ENCODE results near the gene ATP23. TPM values are rescaled to one million over a fixed set of nuclear protein-coding genes. Genes with fewer than 3 reads are reported as not detected.

ATP23 gene
- total RNA-seq, 1 donor from 2014 or later, result 6.2 TPM

- intact Hi-C loops (cut with DNase I), result no loop called here
- Histone ChIP-seq H3K27me3 (no peaks in the 10 kb centered on the region), H3K4me3 (no peak overlapping the region), H3K9me3 (no peaks in the 10 kb centered on the region), H3K36me3 (no peaks in the 10 kb centered on the region), H3K27ac (no peak overlapping the region), H3K4me1 (no peaks in the 10 kb centered on the region)
- ATAC-seq, result no peak
- DNase-seq, result no peak
- TF ChIP-seq, protein P1, sequence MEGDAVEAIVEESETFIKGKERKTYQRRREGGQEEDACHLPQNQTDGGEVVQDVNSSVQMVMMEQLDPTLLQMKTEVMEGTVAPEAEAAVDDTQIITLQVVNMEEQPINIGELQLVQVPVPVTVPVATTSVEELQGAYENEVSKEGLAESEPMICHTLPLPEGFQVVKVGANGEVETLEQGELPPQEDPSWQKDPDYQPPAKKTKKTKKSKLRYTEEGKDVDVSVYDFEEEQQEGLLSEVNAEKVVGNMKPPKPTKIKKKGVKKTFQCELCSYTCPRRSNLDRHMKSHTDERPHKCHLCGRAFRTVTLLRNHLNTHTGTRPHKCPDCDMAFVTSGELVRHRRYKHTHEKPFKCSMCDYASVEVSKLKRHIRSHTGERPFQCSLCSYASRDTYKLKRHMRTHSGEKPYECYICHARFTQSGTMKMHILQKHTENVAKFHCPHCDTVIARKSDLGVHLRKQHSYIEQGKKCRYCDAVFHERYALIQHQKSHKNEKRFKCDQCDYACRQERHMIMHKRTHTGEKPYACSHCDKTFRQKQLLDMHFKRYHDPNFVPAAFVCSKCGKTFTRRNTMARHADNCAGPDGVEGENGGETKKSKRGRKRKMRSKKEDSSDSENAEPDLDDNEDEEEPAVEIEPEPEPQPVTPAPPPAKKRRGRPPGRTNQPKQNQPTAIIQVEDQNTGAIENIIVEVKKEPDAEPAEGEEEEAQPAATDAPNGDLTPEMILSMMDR (IDR thresholded peaks at IDR 0.05), result no peak
Measured at GRCh38 chr12:57985685-57986084, 44.3 kb downstream of the ATP23 start.

DNA sequence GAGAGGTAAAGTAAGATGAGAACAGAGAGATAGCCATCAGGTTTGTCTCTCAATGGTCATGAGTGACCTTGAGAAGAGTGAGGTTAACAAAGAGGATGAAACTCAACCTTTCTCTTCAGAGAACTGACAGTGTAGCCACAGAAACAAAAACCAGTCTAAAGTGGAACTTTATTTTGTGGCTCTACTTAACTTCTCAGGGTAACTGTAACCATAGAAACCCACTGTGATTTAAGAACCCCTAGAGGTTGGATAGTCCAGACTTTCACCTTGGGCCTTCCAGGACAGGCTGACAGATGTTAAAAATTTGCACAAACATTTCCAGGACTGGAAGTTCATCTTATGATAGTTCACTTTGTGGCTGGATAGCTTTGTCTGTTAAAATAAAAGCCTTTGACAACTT, 48.5 kb downstream of the ATP23 start:
- ATAC-seq, result no peak

GRCh38 chr12:57990241-57990883, 49.0 kb downstream of the ATP23 start:
- no peaks in the 10 kb centered on the region for H3K27me3 ChIP-seq
- DNase-seq (no peak), ATAC-seq (no peak)
- no peak overlapping the region for H3K4me3 ChIP-seq
- H3K9me3 ChIP-seq, result no peaks in the 10 kb centered on the region
- TF ChIP-seq, protein P1 (IDR thresholded peaks at IDR 0.05), result no peak
- intact Hi-C loops (cut with DNase I), result no loop called here
- H3K36me3 ChIP-seq, result no peaks in the 10 kb centered on the region
- no peaks in the 10 kb centered on the region for H3K4me1 ChIP-seq
- H3K27ac ChIP-seq, result no peak overlapping the region

More for the DNA sequence above, 48.5 kb downstream of the ATP23 start:
- Histone ChIP-seq H3K36me3 (no peaks in the 10 kb centered on the region), H3K27me3 (no peaks in the 10 kb centered on the region), H3K9me3 (no peaks in the 10 kb centered on the region), H3K4me3 (no peak overlapping the region), H3K27ac (no peak overlapping the region), H3K4me1 (no peaks in the 10 kb centered on the region)
- intact Hi-C loops (cut with DNase I), result no loop called here
- DNase-seq, result no peak
- TF ChIP-seq, protein P1 (IDR thresholded peaks at IDR 0.05), result no peak

- TF ChIP-seq, protein P1 (IDR thresholded peaks at IDR 0.05), result no peak
- Histone ChIP-seq H3K4me1 (no peaks in the 10 kb centered on the region), H3K27me3 (no peaks in the 10 kb centered on the region), H3K9me3 (no peaks in the 10 kb centered on the region), H3K36me3 (no peaks in the 10 kb centered on the region), H3K4me3 (no peak overlapping the region), H3K27ac (no peak overlapping the region)
- DNase-seq (no peak), ATAC-seq (no peak)
- intact Hi-C loops (cut with DNase I), result no loop called here
Measured at GRCh38 chr12:57992001-57992400, 50.6 kb downstream of the ATP23 start.

DNA sequence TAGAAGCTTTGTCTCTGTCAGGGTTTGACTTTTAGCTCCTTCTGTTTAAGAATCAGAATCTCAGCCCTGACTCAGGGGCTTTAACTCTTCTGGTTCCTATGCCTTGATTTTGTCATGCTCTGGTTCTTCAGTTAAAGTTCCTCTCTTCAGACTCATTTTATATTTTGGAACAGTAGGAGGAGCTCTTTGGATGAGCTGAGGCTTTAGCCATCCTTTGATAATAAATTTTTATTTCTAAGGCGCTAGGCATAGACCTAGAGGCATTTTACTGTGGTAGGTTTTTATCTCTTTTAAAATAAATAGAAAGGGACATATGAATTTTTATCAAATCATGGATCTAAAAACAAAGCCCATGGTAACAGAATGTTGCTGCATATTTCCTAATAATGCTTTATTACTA, 51.7 kb downstream of the ATP23 start:
- intact Hi-C loops (cut with DNase I), result no loop called here
- DNase-seq (no peak), ATAC-seq (no peak)
- H3K9me3 ChIP-seq, result no peaks in the 10 kb centered on the region
- no peaks in the 10 kb centered on the region for H3K27me3 ChIP-seq
- no peaks in the 10 kb centered on the region for H3K4me1 ChIP-seq
- TF ChIP-seq, protein P1 (IDR thresholded peaks at IDR 0.05), result no peak
- no peaks in the 10 kb centered on the region for H3K36me3 ChIP-seq
- no peak overlapping the region for H3K27ac ChIP-seq
- no peak overlapping the region for H3K4me3 ChIP-seq

DNA sequence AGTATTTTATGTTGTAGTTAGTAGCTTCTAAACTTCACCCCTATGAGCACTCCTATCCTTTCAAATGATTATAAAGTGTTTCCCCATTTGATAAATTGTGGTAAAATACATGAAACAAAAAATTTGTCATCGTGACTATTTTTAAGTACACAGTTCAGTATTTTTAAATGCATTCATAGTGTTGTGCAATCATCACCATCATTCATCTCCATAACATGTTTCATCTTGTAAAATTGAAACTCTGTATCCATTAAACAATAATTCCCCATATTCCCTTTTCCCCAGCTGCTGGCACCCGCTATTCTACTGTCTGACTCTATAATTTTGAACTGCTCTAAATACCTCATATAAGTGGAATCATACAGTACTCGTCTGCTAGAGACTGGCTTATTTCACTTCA, 52.5 kb downstream of the ATP23 start:
- intact Hi-C loops (cut with DNase I), result no loop called here
- no peaks in the 10 kb centered on the region for H3K4me1 ChIP-seq
- DNase-seq (no peak), ATAC-seq (no peak)
- no peak overlapping the region for H3K27ac ChIP-seq
- H3K4me3 ChIP-seq, result no peak overlapping the region
- H3K36me3 ChIP-seq, result no peaks in the 10 kb centered on the region
- TF ChIP-seq, protein P1 (IDR thresholded peaks at IDR 0.05), result no peak
- H3K9me3 ChIP-seq, result no peaks in the 10 kb centered on the region
- H3K27me3 ChIP-seq, result no peaks in the 10 kb centered on the region

Measured in upper lobe of right lung (tissue), 1 donor.